GM12878 (cell line): ENCODE data around the gene MEGF9.

ENCODE experiments used
- CEBPB ChIP-seq, 2 experiments: fragments of 150-350 bp in 1 of 2; IDR thresholded peaks; 2 replicates each; pipeline ENCODE4 v1.6.1; 2012 to 2014; ENCODE audit warnings: low read depth in 2 of 2, low read length in 2 of 2, borderline replicate concordance in 1 of 2, inconsistent platforms in 1 of 2
- EZH2 ChIP-seq: IDR thresholded peaks from 2 replicates; pipeline ENCODE4 v1.6.1; 2012; ENCODE audit warnings: low read depth, mild to moderate bottlenecking, control low read depth, inconsistent platforms, low read length, borderline replicate concordance; ENCODE audit not compliant: control insufficient read depth
- FOXK2 ChIP-seq: fragments of 450-650 bp; IDR thresholded peaks from 2 replicates; pipeline ENCODE4 v1.6.1; 2017; ENCODE audit warnings: mild to moderate bottlenecking, moderate library complexity
- MYC ChIP-seq: IDR thresholded peaks from 2 replicates; pipeline ENCODE4 v1.6.1; 2011; ENCODE audit warnings: mild to moderate bottlenecking, low read length, moderate library complexity, inconsistent platforms; ENCODE audit not compliant: insufficient read depth, insufficient replicate concordance, insufficient read length, severe bottlenecking
- NR2C2 ChIP-seq: IDR thresholded peaks from 2 replicates; pipeline ENCODE4 v1.6.1; 2011; ENCODE audit warnings: borderline replicate concordance, low read depth; ENCODE audit not compliant: control insufficient read depth, insufficient read length
- NRF1 ChIP-seq: conservative IDR thresholded peaks from 2 replicates; pipeline ENCODE4 v1.6.1; 2011; ENCODE audit warnings: mild to moderate bottlenecking, low read depth, low read length, improper control_type of control experiment
- RAD21 ChIP-seq: IDR thresholded peaks from 2 replicates; pipeline ENCODE4 v1.6.1; 2011; ENCODE audit warnings: mild to moderate bottlenecking, low read depth, low read length, moderate library complexity; ENCODE audit not compliant: insufficient read depth
- SREBF1 ChIP-seq: IDR thresholded peaks from 2 replicates; pipeline ENCODE4 v1.6.1; 2012; ENCODE audit warnings: mild to moderate bottlenecking, low read length
- ZNF274 ChIP-seq: IDR thresholded peaks from one replicate; pipeline ENCODE4 v1.8.0; 2011; ENCODE audit not compliant: insufficient read length, insufficient read depth
- TF ChIP-seq, protein P1 (sequence below): IDR thresholded peaks from 2 replicates; pipeline ENCODE4 v1.6.1; 2011; ENCODE audit warnings: low read depth, mild to moderate bottlenecking, low read length, moderate library complexity, borderline replicate concordance; ENCODE audit errors: extremely low read depth
- TF ChIP-seq, protein P2 (sequence below): IDR thresholded peaks from 2 replicates; pipeline ENCODE4 v1.6.1; 2012; ENCODE audit warnings: low read depth, low read length, improper control_type of control experiment
- TF ChIP-seq, protein P3 (sequence below), 3 experiments: IDR thresholded peaks in 2 of 3; conservative IDR thresholded peaks in 1 of 3; 2 replicates each; pipeline ENCODE4 v1.5.1; 2011; ENCODE audit warnings: low read depth in 3 of 3, low read length in 3 of 3, mild to moderate bottlenecking in 3 of 3, control low read depth in 2 of 3, moderate library complexity in 2 of 3, inconsistent platforms in 1 of 3, mixed read lengths in 1 of 3; ENCODE audit not compliant: control insufficient read depth in 2 of 3, insufficient read depth in 1 of 3; ENCODE audit errors: extremely low read depth in 1 of 3
- TF ChIP-seq, protein P4 (sequence below): IDR thresholded peaks from 2 replicates; pipeline ENCODE4 v1.6.1; 2012; ENCODE audit warnings: low read length, inconsistent platforms

DNA sequence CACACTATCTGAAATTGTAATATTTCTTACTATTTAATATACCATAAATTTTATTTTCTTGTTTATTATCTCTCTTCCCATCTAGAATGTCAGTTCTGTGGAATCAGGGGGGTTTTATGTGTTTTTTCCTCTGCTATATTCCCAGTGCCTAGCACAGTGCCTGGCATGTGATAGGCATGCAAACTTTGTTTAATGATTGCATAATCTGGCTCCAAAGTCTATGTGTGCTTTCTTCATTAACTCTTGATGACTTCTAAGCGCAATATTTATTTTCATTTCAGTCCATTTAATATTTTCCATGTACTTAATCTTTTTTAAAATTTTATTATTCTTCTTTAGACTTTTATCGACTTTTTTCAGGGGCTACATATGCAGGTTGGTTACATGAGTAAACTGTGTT, 73.9 kb downstream of the MEGF9 start:
- TF ChIP-seq SREBF1 (no peak), FOXK2 (no peak), RAD21 (no peak), CEBPB (IDR thresholded peaks at IDR 0.05; ENCODE audit: borderline replicate concordance in 1 of 2, low read depth in 2 of 2, low read length in 2 of 2) (no peak), EZH2 (no peak), ZNF274 (no peak), MYC (no peak), NR2C2 (no peak), NRF1 (no peak)
- TF ChIP-seq, protein P1, sequence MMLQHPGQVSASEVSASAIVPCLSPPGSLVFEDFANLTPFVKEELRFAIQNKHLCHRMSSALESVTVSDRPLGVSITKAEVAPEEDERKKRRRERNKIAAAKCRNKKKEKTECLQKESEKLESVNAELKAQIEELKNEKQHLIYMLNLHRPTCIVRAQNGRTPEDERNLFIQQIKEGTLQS = no peak
- TF ChIP-seq, protein P2, sequence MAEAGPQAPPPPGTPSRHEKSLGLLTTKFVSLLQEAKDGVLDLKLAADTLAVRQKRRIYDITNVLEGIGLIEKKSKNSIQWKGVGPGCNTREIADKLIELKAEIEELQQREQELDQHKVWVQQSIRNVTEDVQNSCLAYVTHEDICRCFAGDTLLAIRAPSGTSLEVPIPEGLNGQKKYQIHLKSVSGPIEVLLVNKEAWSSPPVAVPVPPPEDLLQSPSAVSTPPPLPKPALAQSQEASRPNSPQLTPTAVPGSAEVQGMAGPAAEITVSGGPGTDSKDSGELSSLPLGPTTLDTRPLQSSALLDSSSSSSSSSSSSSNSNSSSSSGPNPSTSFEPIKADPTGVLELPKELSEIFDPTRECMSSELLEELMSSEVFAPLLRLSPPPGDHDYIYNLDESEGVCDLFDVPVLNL = no peak
- TF ChIP-seq, protein P3, sequence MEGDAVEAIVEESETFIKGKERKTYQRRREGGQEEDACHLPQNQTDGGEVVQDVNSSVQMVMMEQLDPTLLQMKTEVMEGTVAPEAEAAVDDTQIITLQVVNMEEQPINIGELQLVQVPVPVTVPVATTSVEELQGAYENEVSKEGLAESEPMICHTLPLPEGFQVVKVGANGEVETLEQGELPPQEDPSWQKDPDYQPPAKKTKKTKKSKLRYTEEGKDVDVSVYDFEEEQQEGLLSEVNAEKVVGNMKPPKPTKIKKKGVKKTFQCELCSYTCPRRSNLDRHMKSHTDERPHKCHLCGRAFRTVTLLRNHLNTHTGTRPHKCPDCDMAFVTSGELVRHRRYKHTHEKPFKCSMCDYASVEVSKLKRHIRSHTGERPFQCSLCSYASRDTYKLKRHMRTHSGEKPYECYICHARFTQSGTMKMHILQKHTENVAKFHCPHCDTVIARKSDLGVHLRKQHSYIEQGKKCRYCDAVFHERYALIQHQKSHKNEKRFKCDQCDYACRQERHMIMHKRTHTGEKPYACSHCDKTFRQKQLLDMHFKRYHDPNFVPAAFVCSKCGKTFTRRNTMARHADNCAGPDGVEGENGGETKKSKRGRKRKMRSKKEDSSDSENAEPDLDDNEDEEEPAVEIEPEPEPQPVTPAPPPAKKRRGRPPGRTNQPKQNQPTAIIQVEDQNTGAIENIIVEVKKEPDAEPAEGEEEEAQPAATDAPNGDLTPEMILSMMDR (IDR thresholded peaks at IDR 0.05 in 2 of 3, conservative IDR thresholded peaks at IDR 0.05 in 1 of 3; ENCODE audit: control insufficient read depth in 2 of 3, extremely low read depth in 1 of 3, insufficient read depth in 1 of 3, low read depth in 3 of 3, low read length in 3 of 3) = no peak
- TF ChIP-seq, protein P4, sequence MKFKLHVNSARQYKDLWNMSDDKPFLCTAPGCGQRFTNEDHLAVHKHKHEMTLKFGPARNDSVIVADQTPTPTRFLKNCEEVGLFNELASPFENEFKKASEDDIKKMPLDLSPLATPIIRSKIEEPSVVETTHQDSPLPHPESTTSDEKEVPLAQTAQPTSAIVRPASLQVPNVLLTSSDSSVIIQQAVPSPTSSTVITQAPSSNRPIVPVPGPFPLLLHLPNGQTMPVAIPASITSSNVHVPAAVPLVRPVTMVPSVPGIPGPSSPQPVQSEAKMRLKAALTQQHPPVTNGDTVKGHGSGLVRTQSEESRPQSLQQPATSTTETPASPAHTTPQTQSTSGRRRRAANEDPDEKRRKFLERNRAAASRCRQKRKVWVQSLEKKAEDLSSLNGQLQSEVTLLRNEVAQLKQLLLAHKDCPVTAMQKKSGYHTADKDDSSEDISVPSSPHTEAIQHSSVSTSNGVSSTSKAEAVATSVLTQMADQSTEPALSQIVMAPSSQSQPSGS = no peak
